SK-N-MC (cell line): ENCODE results near the gene GLI3.

Experiments
- DNase-seq: peaks from one replicate; pipeline ENCODE4 v3.0.0-alpha.2; 2011; ENCODE audit warnings: low read depth, low spot score
- H3K27ac ChIP-seq: fragments of 200-600 bp; sonication (generic); 2 replicates; pipeline ENCODE4 v1.5.1; 2016; ENCODE audit warnings: mixed run types
- H3K36me3 ChIP-seq: fragments of 200-600 bp; sonication (generic); 2 replicates; pipeline ENCODE4 v1.6.1; 2017; ENCODE audit warnings: antibody characterized with exemption, low read length, mixed read lengths; ENCODE audit not compliant: insufficient read depth
- H3K4me3 ChIP-seq: fragments of 200-600 bp; sonication (generic); 2 replicates; pipeline ENCODE4 v1.5.1; 2016
- H3K9ac ChIP-seq: fragments of 200-600 bp; sonication (generic); 2 replicates; pipeline ENCODE4 v1.8.0; 2017; ENCODE audit warnings: mixed run types, mixed read lengths; ENCODE audit not compliant: insufficient read length
- H3K9me3 ChIP-seq: fragments of 200-600 bp; sonication (generic); 2 replicates; pipeline ENCODE4 v1.6.1; 2017; ENCODE audit warnings: low read depth, mild to moderate bottlenecking, antibody characterized with exemption, low read length, moderate library complexity, mixed read lengths
- EZH2 ChIP-seq: fragments of 200-600 bp; sonication (generic); IDR thresholded peaks from one replicate; pipeline ENCODE4 v1.6.1; 2017; ENCODE audit warnings: antibody characterized with exemption
- FOXP2 ChIP-seq: optimal IDR thresholded peaks from 2 replicates; pipeline ENCODE3; 2011; ENCODE audit warnings: mild to moderate bottlenecking, moderate library complexity; ENCODE audit not compliant: insufficient read depth; ENCODE audit errors: extremely low read length, control extremely low read depth
- POLR2AphosphoS5 ChIP-seq: IDR thresholded peaks from 2 replicates; pipeline ENCODE4 v1.6.1; 2012; ENCODE audit warnings: mild to moderate bottlenecking, low read depth, low read length, borderline replicate concordance

GLI3 gene

DNA sequence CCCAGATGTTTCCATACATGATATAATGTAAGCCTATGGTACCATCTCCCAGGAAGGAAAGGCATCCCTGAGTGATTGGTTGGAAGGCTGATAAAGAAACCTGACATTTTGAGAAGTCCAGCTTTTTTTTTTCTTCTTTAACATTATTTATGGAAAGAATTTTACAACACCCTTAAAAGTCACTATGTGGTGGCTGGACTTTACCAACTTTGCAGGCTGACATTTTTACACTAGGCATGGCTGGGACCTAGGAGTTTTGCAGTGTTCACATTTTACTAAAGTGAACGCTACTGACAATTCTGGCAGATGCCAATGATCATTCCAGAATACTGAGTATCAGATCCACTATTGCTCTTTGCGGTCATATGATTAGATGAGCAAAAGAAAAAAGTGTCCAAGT is 239.9 kb downstream of the GLI3 start:
- no peaks in the 10 kb centered on the region for H3K9me3 ChIP-seq
- TF ChIP-seq FOXP2 (no peak), POLR2AphosphoS5 (no peak), EZH2 (no peak)
- peak overlapping the region; percentile 76; the same call in 1 of the 2 replicates for H3K27ac ChIP-seq
- no peak for DNase-seq
- no peaks in the 10 kb centered on the region for H3K36me3 ChIP-seq
- peak overlapping the region; percentile 58 for H3K4me3 ChIP-seq
- H3K9ac ChIP-seq: no peak overlapping the region

DNA sequence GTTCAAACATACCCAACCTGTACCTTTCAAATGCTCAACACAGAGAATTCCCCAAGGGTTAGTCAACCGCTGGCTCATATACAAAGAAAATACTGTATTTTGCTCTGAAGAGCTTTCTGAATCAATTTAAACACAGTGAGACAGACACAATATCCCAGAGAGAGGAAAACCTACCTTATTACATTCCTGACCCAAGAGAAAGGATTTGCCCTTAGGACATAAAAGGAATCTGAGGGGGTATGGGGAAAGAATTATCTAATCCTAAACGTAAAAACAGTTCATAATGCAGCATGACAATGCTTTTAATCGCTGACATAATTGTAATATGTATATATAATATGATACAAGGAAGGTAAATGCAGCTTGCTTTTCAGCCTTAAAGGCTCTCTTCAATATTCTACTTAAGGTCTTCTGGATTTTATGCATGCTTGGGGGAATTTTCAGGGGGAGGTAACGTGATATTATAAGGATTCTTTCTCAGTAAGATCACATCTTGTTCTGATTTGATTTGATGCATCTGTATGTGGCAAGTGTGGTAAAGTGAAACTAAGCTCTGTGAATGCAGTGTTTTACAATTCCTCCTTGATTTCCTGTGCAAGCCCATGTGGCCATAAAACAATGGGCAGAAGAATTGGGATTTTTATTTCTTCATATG is 240.5 kb downstream of the GLI3 start:
- TF ChIP-seq EZH2: no peak
- TF ChIP-seq POLR2AphosphoS5: no peak
- no peak for TF ChIP-seq FOXP2
- Histone ChIP-seq H3K36me3 (no peaks in the 10 kb centered on the region), H3K9ac (peak overlapping the region; percentile 3), H3K9me3 (no peaks in the 10 kb centered on the region), H3K27ac (peak overlapping the region; percentile 76), H3K4me3 (peak overlapping the region; percentile 58)
- no peak for DNase-seq

DNA sequence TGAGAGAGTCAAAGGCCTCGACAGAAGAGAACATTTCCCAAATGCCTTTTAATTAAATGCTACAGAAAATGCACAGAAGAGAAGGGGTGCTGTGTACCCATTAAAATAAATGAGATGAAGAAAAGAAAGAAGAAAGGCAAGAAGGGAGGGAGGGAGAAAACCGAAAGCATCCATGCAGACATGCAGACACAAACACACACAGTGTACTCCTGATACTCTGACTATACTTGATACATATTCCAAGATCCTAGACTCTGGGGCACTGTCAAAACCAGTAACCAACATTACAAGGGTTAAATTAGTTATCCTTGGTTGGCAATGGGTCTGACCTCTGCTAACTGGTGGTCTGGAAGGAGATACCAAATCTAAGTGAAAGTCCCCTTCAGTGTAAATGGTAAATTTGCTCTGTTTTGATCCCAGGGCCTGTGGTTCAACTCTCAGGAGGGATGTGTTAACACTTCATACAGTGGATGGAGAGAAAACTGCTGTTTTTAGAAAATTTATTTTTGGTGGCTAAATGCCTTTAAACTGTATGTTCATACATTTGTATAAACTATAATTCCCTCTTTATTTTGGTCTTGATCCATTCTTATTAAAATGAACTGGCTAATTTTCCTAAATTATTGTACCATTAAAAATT is 241.3 kb downstream of the GLI3 start:
- no peaks in the 10 kb centered on the region for H3K36me3 ChIP-seq
- H3K9me3 ChIP-seq: no peaks in the 10 kb centered on the region
- no peak overlapping the region for H3K9ac ChIP-seq
- H3K4me3 ChIP-seq: peak overlapping the region; percentile 58; the same call in 1 of the 2 replicates
- no peak for DNase-seq
- peak overlapping the region; percentile 76 for H3K27ac ChIP-seq
- TF ChIP-seq POLR2AphosphoS5 (no peak), EZH2 (no peak), FOXP2 (no peak)

DNA sequence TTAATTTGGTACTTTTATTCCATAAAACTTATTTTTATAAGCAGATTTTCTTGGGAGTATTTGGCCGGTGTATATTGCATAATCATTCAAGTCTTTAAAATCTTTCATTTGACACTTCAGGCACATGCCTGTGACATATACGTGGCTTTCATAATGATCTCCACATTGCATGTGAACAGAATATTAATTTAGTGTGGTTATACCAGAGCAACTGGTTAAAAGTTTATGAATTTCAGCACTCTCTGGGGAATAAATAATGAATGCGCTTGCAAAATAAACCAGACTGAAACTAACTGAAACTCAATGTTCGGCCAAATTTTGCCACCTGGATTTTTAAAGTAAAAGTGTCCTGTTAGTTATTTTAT is 242.3 kb downstream of the GLI3 start:
- DNase-seq: peak; percentile 73
- H3K4me3 ChIP-seq: peak overlapping the region; percentile 44

DNA sequence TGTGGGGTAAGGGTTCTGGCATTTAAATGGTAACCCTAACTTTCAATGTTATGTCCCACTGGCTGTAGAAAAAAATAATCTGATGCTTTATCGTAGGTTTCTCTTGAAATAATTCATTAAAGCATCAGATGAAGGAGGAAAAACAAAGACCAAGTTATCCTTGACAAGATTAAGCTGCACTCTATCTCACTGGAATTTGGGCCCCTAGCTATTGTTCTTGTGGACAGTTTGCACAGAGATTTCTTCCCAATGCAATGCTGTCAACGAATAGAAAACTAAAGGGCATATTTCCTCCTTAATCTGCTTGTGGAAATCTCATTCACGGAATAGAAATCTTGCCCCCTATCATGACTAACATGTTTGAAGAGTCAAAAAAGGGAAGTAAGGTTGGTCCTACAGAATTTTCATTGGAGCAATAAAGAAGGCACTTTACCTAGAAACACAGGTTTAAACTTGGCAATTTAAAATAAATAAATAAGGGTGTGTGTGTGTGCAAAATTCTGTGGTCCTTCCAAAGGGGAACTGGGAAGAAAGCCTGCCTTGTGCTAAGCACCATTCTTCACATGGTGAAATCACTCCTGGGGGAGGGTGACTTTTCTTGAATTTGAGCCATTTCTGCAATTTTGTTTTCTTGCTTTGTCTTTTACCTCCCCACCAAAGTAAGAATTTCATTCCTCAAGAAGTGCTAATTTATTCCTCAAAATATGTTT is 242.8 kb downstream of the GLI3 start:
- H3K9me3 ChIP-seq: no peaks in the 10 kb centered on the region
- no peaks in the 10 kb centered on the region for H3K36me3 ChIP-seq
- peak overlapping the region; percentile 84 for H3K27ac ChIP-seq
- no peak for TF ChIP-seq FOXP2
- no peak for TF ChIP-seq EZH2
- no peak overlapping the region for H3K9ac ChIP-seq
- H3K4me3 ChIP-seq: peak overlapping the region; percentile 44
- no peak for DNase-seq

More for the DNA sequence above, 242.3 kb downstream of the GLI3 start:
- H3K9ac ChIP-seq: no peak overlapping the region
- H3K36me3 ChIP-seq: no peaks in the 10 kb centered on the region
- no peaks in the 10 kb centered on the region for H3K9me3 ChIP-seq
- H3K27ac ChIP-seq: peak overlapping the region; percentile 84; the same call in 1 of the 2 replicates
- TF ChIP-seq POLR2AphosphoS5 (no peak; the same call in 1 of the 2 replicates), EZH2 (no peak), FOXP2 (no peak)

DNA sequence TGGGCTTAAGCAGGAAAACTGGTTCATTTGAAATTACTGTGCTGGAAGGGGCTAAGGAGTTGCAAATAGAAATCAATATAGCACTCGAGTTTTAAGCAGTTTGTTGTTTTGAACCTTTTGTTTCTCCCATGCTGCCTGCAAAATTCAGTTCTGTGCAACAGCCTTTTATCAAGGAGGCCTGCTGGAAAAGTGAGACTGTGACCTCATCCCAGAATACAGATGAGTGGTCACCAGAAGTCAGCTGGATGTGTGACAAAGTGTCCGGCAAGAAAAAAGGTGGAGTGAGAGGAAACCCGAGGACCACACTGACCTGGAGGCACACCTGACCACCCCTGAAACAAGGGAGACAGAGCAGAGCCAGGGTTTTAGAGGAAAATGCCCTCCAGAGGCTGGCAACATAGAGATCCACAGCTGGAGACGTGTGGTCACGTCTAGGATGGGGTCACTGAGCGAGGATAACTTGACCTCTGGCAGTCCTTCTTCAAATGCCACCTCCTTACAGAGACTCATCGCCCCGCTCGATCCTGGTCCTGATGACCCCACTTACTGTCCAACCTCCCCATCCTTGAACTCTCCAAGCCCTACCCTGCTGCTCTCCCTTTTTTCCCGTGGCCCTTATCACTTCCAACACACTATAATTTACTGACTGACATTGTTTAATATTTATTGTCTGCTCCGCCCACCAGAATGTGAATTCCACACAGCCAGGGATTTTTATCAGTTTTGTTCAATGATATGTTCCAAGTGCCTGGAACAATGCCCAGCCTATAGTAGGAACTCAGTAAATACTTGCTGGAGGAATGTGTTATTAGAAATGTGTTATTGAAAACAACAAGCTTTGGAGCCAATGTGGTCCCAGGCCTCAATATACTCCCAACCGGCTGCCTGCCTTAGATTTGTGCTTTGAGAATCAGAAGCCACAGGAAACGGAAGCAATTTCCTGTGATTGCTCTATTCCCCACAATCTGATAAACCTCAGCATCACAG is 243.8 kb downstream of the GLI3 start:
- Histone ChIP-seq H3K36me3 (no peaks in the 10 kb centered on the region), H3K4me3 (peak overlapping the region; percentile 44), H3K9me3 (no peaks in the 10 kb centered on the region), H3K27ac (peak overlapping the region; percentile 84; the same call in 1 of the 2 replicates), H3K9ac (no peak overlapping the region)
- TF ChIP-seq FOXP2: peak; percentile 92
- TF ChIP-seq POLR2AphosphoS5: no peak; the same call in 1 of the 2 replicates
- peak; percentile 92 for DNase-seq

DNA sequence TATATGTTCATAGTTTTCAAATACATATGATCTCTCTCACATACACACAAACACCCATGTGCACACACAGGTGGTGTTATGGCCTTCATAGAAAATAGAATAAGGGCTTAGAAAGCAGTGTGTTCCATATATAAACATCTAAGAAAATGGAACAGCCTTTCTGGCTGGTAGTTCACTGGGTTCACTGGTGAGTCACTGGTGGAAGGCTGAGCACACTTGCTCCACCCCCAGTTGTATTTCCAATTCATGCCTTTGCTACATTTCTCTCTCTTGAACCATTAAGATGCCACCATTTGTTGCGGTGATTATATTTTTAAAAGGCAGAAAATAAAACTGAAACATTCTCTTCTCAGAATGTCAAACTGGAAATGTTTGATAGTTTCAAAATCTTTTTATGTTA is 252.1 kb downstream of the GLI3 start:
- DNase-seq: no peak

More for the DNA sequence above, 252.1 kb downstream of the GLI3 start:
- Histone ChIP-seq H3K4me3 (no peak overlapping the region), H3K9ac (no peak overlapping the region), H3K27ac (no peak overlapping the region), H3K9me3 (no peaks in the 10 kb centered on the region), H3K36me3 (no peaks in the 10 kb centered on the region)
- no peak for TF ChIP-seq EZH2
- no peak for TF ChIP-seq FOXP2
- TF ChIP-seq POLR2AphosphoS5: no peak
